NCI-H2171 treated with DMSO at 0.1 percent for 48 hours (cell line): ENCODE results near the gene SMAD2.
A peak's percentile ranks its signal among the peaks of the same experiment; 100 is the strongest.

Source experiments
- DNase-seq: peaks from one replicate; lab custom pipeline; 2025; lab: John Stamatoyannopoulos, UW

SMAD2 gene

GRCh38 chr18:47898055-47898454, 32.4 kb downstream of the SMAD2 start:
- peak; percentile 20 for DNase-seq

GRCh38 chr18:47895565-47896250, 34.8 kb downstream of the SMAD2 start:
- DNase-seq = no peak

- no peak for DNase-seq
These were observed 36.3 kb downstream of the SMAD2 start for GRCh38 chr18:47893939-47894699.

GRCh38 chr18:47893047-47893446, 37.4 kb downstream of the SMAD2 start:
- no peak for DNase-seq

GRCh38 chr18:47888156-47888555, 42.3 kb downstream of the SMAD2 start:
- DNase-seq = no peak

GRCh38 chr18:47887227-47887626, 43.2 kb downstream of the SMAD2 start:
- DNase-seq = no peak

GRCh38 chr18:47883771-47884413, 46.6 kb downstream of the SMAD2 start:
- DNase-seq = peak; percentile 51

GRCh38 chr18:47882641-47883040, 47.8 kb downstream of the SMAD2 start:
- no peak for DNase-seq

GRCh38 chr18:47881752-47882455, 48.6 kb downstream of the SMAD2 start:
- no peak for DNase-seq

- no peak for DNase-seq
These were observed 49.4 kb downstream of the SMAD2 start for GRCh38 chr18:47881042-47881441.

- DNase-seq = no peak
These were observed 52.6 kb downstream of the SMAD2 start for GRCh38 chr18:47877892-47878291.

GRCh38 chr18:47876813-47877212, 53.6 kb downstream of the SMAD2 start:
- no peak for DNase-seq

GRCh38 chr18:47873625-47874024, 56.8 kb downstream of the SMAD2 start:
- DNase-seq = no peak

- DNase-seq = no peak
These were observed 58.0 kb downstream of the SMAD2 start for GRCh38 chr18:47872426-47872825.

GRCh38 chr18:47871288-47871687, 59.2 kb downstream of the SMAD2 start:
- DNase-seq = no peak

- no peak for DNase-seq
These were observed 59.9 kb downstream of the SMAD2 start for GRCh38 chr18:47870605-47871004.

- DNase-seq = no peak
These were observed 61.7 kb downstream of the SMAD2 start for GRCh38 chr18:47868744-47869143.

- no peak for DNase-seq
These were observed 65.3 kb downstream of the SMAD2 start for GRCh38 chr18:47865183-47865582.

- DNase-seq = no peak
These were observed 67.4 kb downstream of the SMAD2 start for GRCh38 chr18:47863041-47863440.

GRCh38 chr18:47858607-47859006, 71.9 kb downstream of the SMAD2 start:
- no peak for DNase-seq

- DNase-seq = no peak
These were observed 82.8 kb downstream of the SMAD2 start for GRCh38 chr18:47847635-47848034.

- no peak for DNase-seq
These were observed 84.0 kb downstream of the SMAD2 start for GRCh38 chr18:47846431-47846830.
